ENCODE results near the gene LBHD2.

DNA sequence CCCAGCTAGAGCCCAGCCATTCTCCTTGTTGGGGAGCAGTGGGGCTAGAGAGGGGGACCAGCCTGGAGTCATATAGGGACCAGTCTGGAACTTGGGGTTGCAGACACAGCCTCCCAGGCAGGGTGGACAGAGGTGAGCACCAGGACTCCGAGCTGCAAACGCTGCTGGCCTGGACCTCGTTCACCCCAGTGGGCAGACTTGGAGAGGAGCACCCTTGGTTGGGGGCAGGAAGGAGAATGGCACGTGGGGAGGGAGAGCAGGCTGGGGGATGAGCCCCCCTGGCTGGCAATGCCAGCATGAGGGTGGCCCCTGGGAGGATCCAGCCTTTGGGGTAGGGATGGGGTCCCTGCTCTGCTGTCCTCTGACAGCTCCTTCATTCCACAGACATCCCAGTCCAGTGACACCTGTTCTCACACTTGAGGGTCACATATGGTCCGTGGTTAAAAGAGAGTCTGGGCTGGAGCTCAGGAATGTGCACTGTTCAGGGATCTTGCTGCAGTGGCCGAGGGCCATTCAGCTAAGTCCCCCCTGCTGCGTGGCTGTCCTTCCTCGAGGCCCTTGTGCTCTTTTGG is 2.8 kb downstream of the LBHD2 start:
- TF ChIP-seq SP1 (IDR thresholded peaks at IDR 0.05), result no peak
- no peak for TF ChIP-seq LEF1 (IDR thresholded peaks at IDR 0.05; ENCODE audit: borderline replicate concordance)
- TF ChIP-seq FOXK2 (IDR thresholded peaks at IDR 0.05), result no peak
- no peak for TF ChIP-seq ELF4 (IDR thresholded peaks at IDR 0.05)
- no peak for TF ChIP-seq CTBP1 (IDR thresholded peaks at IDR 0.05; ENCODE audit: borderline replicate concordance)
- TF ChIP-seq NFRKB (IDR thresholded peaks at IDR 0.05), result no peak
- no peak for TF ChIP-seq FOXA1 (IDR thresholded peaks at IDR 0.05)
- no peak for TF ChIP-seq TARDBP (IDR thresholded peaks at IDR 0.05)
